Psoas muscle (tissue), 8 donors: Measurements from ENCODE around the gene SRPRA. TPM values are rescaled to one million over a fixed set of nuclear protein-coding genes. Genes with fewer than 3 reads are reported as not detected.

ENCODE experiments used
- ATAC-seq, 4 donors: fragments of 200-7000 bp; cut with Tn5 transposase; one replicate each; pipeline ENCODE4 v1.9.1; 2020; ENCODE audit warnings: moderate library complexity in 3 of 4, mild to moderate bottlenecking in 2 of 4
- DNase-seq, 2 donors: peaks; one replicate each; pipeline ENCODE4 v3.0.0-alpha.2; 2020
- H3K27ac ChIP-seq: fragments of 200-600 bp; one replicate; pipeline ENCODE4 v1.8.0; 2022
- H3K27me3 ChIP-seq, 3 donors: fragments of 200-600 bp in 1 of 3; one replicate each; pipeline versions ENCODE4 v1.6.1 to v1.8.0; 2013 to 2022; ENCODE audit warnings: low read length in 2 of 3, mild to moderate bottlenecking in 2 of 3, moderate library complexity in 1 of 3; ENCODE audit not compliant: insufficient read depth in 3 of 3
- H3K36me3 ChIP-seq, 2 donors: fragments of 200-600 bp in 1 of 2; one replicate each; pipeline versions ENCODE4 v1.6.1 to v1.8.0; 2013 to 2022; ENCODE audit warnings: low read depth in 1 of 2, mild to moderate bottlenecking in 1 of 2, moderate library complexity in 1 of 2; ENCODE audit not compliant: insufficient read depth in 1 of 2
- H3K4me1 ChIP-seq: fragments of 200-600 bp; one replicate; pipeline ENCODE4 v1.8.0; 2022
- H3K4me3 ChIP-seq: fragments of 200-600 bp; one replicate; pipeline ENCODE4 v1.8.0; 2022; ENCODE audit warnings: mild to moderate bottlenecking
- H3K9me3 ChIP-seq: fragments of 200-600 bp; one replicate; pipeline ENCODE4 v1.8.0; 2022
- WGBS, 3 donors: extraction: QIAGEN DNeasy Blood & Tissue Kit; methylation state at CpG; one replicate each; pipeline versions ENCODE4 v1.1.6 to v1.1.7; 2013; 5-methylcytosine and 5-hydroxymethylcytosine counted together
- intact Hi-C, 2 donors: fragments of 100-400 bp; cut with DNase I; formaldehyde crosslinking; loops; one replicate each; pipeline versions ENCODE4 v1.11.0 to v1.14.2; 2022
- polyA plus RNA-seq, 3 donors: library from polyadenylated mRNA; stranded (reverse); fragments of 200-250 nt; gene quantifications; one replicate each; pipeline ENCODE4 v1.2.3, GENCODE V29; 2013
- total RNA-seq, 4 donors: library from RNA; stranded (reverse); fragmentation: NEBNext Ultra II Directional in 2 of 4; extraction: Animal tissue kit (Norgen Biotek cat#: 25700) in 2 of 4; gene quantifications; one replicate each; pipeline versions ENCODE4 v1.2.1 to v1.2.4, GENCODE V29; 2021 to 2023
- TF ChIP-seq, protein P1 (sequence below): fragments of 200-600 bp; IDR thresholded peaks from one replicate; pipeline ENCODE4 v1.8.0; 2022; ENCODE audit warnings: antibody characterized with exemption
- donor health status: healthy with polysubstance abuse.
- donor health status: DM: no; HTN: no; CAD: no; lungs with moderate emphysema.
- donor health status: Bipolar disorder and iron deficiency.
- donor health status: healthy.
- donor health status: DM: yes; HTN: yes; CAD: no.
- donor health status: DM: no; HTN: no; CAD: no.
- donor health status: DM: no; HTN: no; CAD: no.
- donor health status: DM: yes; HTN: yes; CAD: no.

SRPRA gene
- total and polyA plus RNA-seq, 7 donors = 48.7 to 105 (median 74.2) TPM

- Histone ChIP-seq H3K4me3 (no peak overlapping the region), H3K27ac (no peak overlapping the region), H3K36me3 (peaks cover 0 to 52% of the 10 kb centered on the region in 2 donors), H3K9me3 (no peaks in the 10 kb centered on the region), H3K27me3 (no peaks in the 10 kb centered on the region), H3K4me1 (peaks cover 14% of the 10 kb centered on the region)
- ATAC-seq (no peak), DNase-seq (no peak)
- 88 to 89% (median 89%) methylated on average over 6 of the region's 6 CpGs for WGBS, 3 donors
- intact Hi-C loops = no loop called here
- TF ChIP-seq, protein P1, sequence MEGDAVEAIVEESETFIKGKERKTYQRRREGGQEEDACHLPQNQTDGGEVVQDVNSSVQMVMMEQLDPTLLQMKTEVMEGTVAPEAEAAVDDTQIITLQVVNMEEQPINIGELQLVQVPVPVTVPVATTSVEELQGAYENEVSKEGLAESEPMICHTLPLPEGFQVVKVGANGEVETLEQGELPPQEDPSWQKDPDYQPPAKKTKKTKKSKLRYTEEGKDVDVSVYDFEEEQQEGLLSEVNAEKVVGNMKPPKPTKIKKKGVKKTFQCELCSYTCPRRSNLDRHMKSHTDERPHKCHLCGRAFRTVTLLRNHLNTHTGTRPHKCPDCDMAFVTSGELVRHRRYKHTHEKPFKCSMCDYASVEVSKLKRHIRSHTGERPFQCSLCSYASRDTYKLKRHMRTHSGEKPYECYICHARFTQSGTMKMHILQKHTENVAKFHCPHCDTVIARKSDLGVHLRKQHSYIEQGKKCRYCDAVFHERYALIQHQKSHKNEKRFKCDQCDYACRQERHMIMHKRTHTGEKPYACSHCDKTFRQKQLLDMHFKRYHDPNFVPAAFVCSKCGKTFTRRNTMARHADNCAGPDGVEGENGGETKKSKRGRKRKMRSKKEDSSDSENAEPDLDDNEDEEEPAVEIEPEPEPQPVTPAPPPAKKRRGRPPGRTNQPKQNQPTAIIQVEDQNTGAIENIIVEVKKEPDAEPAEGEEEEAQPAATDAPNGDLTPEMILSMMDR = no peak
Measured at GRCh38 chr11:126288237-126288636, 19.5 kb upstream of the SRPRA start.

- TF ChIP-seq, protein P1 = no peak
- WGBS, 3 donors = 77% methylated on average over 6 of the region's 6 CpGs
- Histone ChIP-seq H3K4me1 (peaks cover 22% of the 10 kb centered on the region), H3K9me3 (no peaks in the 10 kb centered on the region), H3K27me3 (no peaks in the 10 kb centered on the region), H3K4me3 (no peak overlapping the region), H3K27ac (no peak overlapping the region), H3K36me3 (peaks cover 0 to 21% of the 10 kb centered on the region in 2 donors)
- intact Hi-C loops = no loop called here
- DNase-seq (peak in 1 of 2 donors; percentile 53), ATAC-seq (peak in 2 of 4 donors; percentile 20 to 23)
Measured at GRCh38 chr11:126284829-126285228, 16.1 kb upstream of the SRPRA start.

GRCh38 chr11:126282736-126283591 lies 14.3 kb upstream of the SRPRA start, which contains the start of gene TIRAP:
Gene TIRAP, plus strand, starts transcription at chr11:126283093. Its CDS starts 7,802 bp downstream, at chr11:126290895.
- peaks cover 22% of the 10 kb centered on the region for H3K4me1 ChIP-seq
- WGBS, 3 donors = 0 to 1% (median 0%) methylated on average over 42 to 82 of the region's 82 CpGs
- intact Hi-C loops = no loop called here

DNA sequence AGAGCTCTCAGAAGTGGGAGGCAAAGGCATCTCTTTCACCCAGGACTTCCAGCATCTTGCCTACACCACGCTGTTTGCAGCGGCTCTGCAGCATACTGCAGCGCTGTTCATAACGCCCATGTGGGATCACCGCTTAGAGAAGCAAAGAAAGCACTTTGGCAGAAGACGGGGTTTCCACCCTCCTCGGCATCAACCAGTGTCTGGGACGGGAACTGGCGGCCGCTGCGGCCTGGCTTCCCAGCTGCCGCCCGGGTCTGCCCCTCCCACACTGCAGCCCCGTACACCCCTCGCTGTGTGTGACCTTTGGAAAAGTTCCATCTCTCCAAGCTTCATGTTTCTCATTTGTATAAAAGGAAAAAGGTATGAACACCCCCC lies 13.7 kb upstream of the SRPRA start:
- Histone ChIP-seq H3K4me3 (peak overlapping the region; percentile 68), H3K9me3 (no peaks in the 10 kb centered on the region), H3K36me3 (peaks cover 0 to 17% of the 10 kb centered on the region in 2 donors), H3K4me1 (peaks cover 22% of the 10 kb centered on the region), H3K27me3 (no peaks in the 10 kb centered on the region), H3K27ac (peak overlapping the region; percentile 94)
- TF ChIP-seq, protein P1 = no peak
- DNase-seq (peak; percentile 56 to 74), ATAC-seq (peak; percentile 64 to 80 (median 74))
- intact Hi-C loops = no loop called here
- 1 to 2% (median 1%) methylated on average over 15 of the region's 15 CpGs for whole genome bisulfite sequencing, 3 donors

More at GRCh38 chr11:126282736-126283591, 14.3 kb upstream of the SRPRA start, which contains the start of gene TIRAP:
- peak; percentile 78 to 86 for DNase-seq
- peak; percentile 82 to 90 (median 88) for ATAC-seq
- Histone ChIP-seq H3K9me3 (no peaks in the 10 kb centered on the region), H3K27me3 (no peaks in the 10 kb centered on the region), H3K4me3 (peak within 1 kb of the TSS; percentile 68), H3K36me3 (peaks cover 0 to 11% of the 10 kb centered on the region in 2 donors), H3K27ac (peak within 1 kb of the TSS; percentile 94)
- TF ChIP-seq, protein P1 = peak; percentile 10
